BE2C (cell line): ENCODE data around the gene INTS11.
"Not testable (repeated sequence)": the region's sequence is repeated elsewhere in the genome, so short reads cannot be mapped to it uniquely, and the experiment has no call there.

Source experiments
- DNase-seq: peaks from one replicate; pipeline ENCODE4 v3.0.0-alpha.2; 2020
- H3K27me3 ChIP-seq: fragments of 250-450 bp; sonication (Bioruptor Pico); 2 replicates; pipeline ENCODE4 v1.5.1; 2020; ENCODE audit warnings: mild to moderate bottlenecking
- H3K36me3 ChIP-seq: fragments of 250-450 bp; sonication (Bioruptor Pico); 2 replicates; pipeline ENCODE4 v1.5.1; 2020; ENCODE audit warnings: mild to moderate bottlenecking
- H3K4me1 ChIP-seq: fragments of 250-450 bp; sonication (Bioruptor Pico); 2 replicates; pipeline ENCODE4 v1.5.1; 2020
- H3K4me3 ChIP-seq: 2 replicates; pipeline ENCODE4 v1.5.1; 2011; ENCODE audit warnings: low read depth, low read length
- H3K9me3 ChIP-seq: fragments of 250-450 bp; sonication (Bioruptor Pico); 2 replicates; pipeline ENCODE4 v1.5.1; 2020
- TF ChIP-seq, protein P1 (sequence below): IDR thresholded peaks from 2 replicates; pipeline ENCODE4 v1.5.1; 2012; ENCODE audit warnings: mild to moderate bottlenecking, low read depth, low read length

Gene INTS11

DNA sequence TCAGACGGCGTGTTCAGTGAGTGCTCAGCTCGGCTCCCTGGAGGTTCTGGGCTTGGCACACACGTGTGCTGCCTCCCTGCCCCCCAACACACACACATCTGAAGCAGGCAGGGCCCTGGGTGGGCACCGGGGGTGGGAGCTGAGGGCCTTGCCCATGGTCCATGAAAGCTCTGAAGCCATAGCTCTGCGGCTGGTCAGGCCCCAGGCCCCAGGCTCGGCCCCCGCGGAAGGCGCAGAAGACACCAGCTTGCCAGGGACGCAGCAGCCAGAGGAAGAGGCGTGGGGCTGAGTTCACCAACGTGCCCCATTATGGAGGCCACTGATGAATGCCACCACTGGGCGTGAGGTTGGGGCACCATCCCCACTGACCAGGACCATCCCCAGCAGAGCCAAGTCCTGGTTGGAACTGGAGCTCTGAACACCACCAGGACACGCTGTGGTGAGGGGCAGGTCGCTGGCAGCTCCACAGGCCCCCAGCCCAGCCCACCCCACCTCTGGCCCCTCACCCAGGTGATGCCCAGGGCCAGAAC lies 46.4 kb upstream of the INTS11 start:
- Histone ChIP-seq H3K9me3 (no peaks in the 10 kb centered on the region), H3K36me3 (peaks cover 28% of the 10 kb centered on the region), H3K4me1 (peaks cover 3% of the 10 kb centered on the region; the same call in 1 of the 2 replicates), H3K27me3 (no peaks in the 10 kb centered on the region), H3K4me3 (no peak overlapping the region)
- TF ChIP-seq, protein P1, sequence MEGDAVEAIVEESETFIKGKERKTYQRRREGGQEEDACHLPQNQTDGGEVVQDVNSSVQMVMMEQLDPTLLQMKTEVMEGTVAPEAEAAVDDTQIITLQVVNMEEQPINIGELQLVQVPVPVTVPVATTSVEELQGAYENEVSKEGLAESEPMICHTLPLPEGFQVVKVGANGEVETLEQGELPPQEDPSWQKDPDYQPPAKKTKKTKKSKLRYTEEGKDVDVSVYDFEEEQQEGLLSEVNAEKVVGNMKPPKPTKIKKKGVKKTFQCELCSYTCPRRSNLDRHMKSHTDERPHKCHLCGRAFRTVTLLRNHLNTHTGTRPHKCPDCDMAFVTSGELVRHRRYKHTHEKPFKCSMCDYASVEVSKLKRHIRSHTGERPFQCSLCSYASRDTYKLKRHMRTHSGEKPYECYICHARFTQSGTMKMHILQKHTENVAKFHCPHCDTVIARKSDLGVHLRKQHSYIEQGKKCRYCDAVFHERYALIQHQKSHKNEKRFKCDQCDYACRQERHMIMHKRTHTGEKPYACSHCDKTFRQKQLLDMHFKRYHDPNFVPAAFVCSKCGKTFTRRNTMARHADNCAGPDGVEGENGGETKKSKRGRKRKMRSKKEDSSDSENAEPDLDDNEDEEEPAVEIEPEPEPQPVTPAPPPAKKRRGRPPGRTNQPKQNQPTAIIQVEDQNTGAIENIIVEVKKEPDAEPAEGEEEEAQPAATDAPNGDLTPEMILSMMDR = no peak
- no peak for DNase-seq

DNA sequence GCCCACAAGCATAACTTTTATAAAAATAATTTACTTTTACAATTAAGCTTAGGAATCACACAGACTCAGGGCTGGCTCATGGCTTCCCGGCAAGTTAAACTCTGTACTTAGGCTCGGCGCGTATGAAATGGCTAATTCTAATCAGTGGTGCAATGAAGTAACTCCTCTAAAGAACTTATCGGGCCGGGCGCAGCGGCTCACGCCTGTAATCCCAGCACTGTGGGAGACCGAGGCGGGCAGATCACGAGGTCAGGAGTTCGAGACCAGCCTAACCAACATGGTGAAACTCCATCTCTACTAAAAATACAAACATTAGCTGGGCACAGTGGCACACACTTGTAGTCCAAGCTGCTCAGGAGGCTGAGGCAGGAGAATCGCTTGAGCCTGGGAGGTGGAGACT lies 45.6 kb upstream of the INTS11 start:
- H3K4me3 ChIP-seq, H3K9me3 ChIP-seq, H3K27me3 ChIP-seq, H3K4me1 ChIP-seq, DNase-seq: not testable (repeated sequence)
- H3K36me3 ChIP-seq = peaks cover 28% of the 10 kb centered on the region

DNA sequence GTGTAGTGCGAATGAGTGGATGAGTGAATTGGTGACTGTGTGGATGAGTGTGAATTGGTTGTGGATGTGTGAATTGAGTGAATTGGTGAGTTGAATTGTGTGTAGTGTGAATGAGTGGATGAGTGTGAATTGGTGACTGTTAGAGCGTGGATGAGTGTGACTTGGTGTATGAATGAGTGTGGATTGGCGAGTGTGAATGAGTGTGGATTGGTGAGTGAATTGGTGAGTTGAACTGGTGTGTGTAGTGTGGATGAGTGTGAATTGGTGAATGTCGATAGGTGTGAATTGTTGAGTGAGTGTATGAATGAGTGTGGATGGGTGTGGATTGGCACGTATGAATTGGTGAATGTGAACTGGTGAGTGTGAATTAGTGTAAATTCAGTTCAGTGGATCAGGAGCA lies 42.9 kb upstream of the INTS11 start:
- Histone ChIP-seq H3K36me3 (peaks cover 11% of the 10 kb centered on the region), H3K27me3 (no peaks in the 10 kb centered on the region), H3K9me3 (no peaks in the 10 kb centered on the region), H3K4me1 (peaks cover 3% of the 10 kb centered on the region; the same call in 1 of the 2 replicates), H3K4me3 (no peak overlapping the region)
- TF ChIP-seq, protein P1 = no peak
- no peak for DNase-seq

DNA sequence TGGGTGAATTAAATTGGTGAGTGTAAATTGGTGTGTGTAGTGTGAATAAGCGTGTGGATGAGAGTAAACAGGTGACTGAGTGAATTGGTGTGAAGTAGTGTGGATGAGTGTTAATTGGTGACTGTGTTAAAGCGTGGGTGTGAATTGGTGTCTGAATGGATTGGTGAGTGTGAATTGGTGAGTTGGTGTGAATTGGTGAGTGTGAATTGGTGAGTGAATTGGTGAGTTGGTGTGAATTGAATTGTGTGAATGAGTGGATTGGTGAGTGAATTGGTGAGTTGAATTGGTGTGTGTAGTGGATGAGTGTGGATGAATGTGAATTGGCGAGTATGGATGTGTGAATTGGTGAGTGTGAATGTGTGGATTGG lies 42.2 kb upstream of the INTS11 start:
- Histone ChIP-seq H3K27me3 (no peaks in the 10 kb centered on the region), H3K9me3 (no peaks in the 10 kb centered on the region), H3K4me1 (peaks cover under 1% of the 10 kb centered on the region; the same call in 1 of the 2 replicates), H3K4me3 (no peak overlapping the region), H3K36me3 (peaks cover 4% of the 10 kb centered on the region)
- TF ChIP-seq, protein P1 = no peak
- no peak for DNase-seq

DNA sequence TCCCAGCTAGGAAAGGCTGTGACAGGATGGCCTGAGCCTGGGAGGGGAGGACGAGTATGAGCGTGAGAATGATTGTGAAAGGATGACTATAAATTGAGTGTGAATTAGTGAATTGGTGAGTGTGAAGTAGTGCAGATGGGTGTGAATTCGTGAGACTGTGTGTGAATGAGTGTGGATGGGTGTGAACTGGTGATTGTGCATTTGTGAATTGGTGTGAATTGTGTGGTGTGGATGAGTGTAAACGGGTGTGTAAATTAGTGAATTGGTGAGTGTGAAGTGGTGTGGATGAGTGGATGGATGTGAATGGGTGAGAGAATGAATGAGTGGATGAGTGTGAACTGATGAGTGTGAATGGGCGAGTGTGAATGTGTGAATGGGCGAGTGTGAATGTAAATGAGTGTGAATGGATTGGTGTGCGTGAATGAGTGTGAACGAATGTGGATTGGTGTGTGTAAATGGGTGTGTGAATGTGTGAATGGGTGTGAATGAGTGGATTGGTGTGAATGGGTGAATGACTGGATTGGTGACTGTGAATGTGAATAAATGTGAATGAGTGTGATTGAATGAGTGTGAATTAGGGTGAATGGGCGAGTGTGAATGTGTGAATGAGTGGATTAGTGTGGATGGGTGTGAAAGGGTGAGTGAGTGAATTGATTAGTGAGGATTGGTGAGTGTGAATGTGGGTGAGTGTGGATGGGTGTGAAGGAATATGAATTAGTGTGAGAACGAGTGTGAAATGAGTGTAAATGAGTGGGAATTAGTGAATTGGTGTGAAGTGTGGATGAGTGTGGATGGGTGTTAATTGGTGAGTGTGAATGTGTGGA lies 41.6 kb upstream of the INTS11 start:
- Histone ChIP-seq H3K36me3 (no peaks in the 10 kb centered on the region), H3K4me3 (no peak overlapping the region), H3K9me3 (no peaks in the 10 kb centered on the region), H3K4me1 (no peaks in the 10 kb centered on the region), H3K27me3 (no peaks in the 10 kb centered on the region)
- no peak for DNase-seq
- TF ChIP-seq, protein P1 = no peak

DNA sequence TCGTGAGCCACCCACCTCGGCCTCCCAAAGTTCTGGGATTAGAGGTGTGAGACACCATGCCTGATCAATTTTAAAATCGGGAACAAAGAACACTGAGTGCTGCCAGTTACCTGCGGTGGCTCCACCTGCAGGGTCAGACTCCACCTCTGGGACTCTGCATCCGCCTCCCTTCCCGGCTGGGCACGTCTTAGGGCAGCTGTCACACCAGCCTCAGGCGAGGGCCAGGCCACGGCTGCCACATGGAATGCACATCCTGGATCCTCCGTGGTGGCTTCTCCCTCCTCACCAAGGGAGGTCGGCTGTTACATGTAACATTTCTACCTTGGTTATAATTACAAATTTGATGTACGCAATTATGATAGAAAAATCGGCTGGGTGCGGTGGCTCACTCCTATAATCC lies 39.8 kb upstream of the INTS11 start:
- DNase-seq = no peak
- TF ChIP-seq, protein P1 = no peak
- Histone ChIP-seq H3K27me3 (no peaks in the 10 kb centered on the region), H3K4me3 (no peak overlapping the region), H3K4me1 (peaks cover 2% of the 10 kb centered on the region; the same call in 1 of the 2 replicates), H3K36me3 (no peaks in the 10 kb centered on the region), H3K9me3 (no peaks in the 10 kb centered on the region)
